ENCODE data around the gene HLF. TPM values are rescaled to one million over a fixed set of nuclear protein-coding genes. Genes with fewer than 3 reads are reported as not detected.

Gene HLF
- polyA plus RNA-seq, 1 donor = 4.8 TPM

- DNase-seq = no peak
Observed at GRCh38 chr17:55308613-55309391, 44.0 kb downstream of the HLF start.

DNA sequence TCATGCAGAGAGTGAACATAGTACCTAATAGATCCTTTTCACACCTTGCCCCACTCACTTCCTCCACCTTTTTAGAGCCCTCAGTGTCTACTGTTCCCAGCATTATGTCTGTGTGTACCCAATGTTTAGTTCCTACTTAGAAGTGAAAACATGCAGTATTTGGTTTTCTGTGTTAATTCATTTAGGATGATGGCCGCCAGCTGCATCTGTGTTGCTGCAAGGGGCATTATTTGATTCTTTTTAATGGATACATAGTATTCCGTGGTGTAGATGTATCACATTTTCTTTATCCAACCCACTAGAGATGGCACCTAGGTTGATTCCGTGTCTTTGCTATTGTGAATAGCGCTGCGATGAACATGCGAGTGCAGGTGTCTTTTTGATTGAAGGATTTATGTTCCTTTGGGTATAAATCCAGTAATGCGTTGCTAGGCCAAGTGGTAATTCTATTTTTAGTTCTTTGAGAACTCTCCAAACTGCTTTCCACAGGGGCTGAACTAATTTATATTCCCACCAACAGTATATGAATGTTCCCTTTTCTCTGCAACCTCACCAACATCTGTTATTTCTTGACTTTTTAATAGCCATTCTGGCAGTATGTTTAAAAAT lies 47.1 kb downstream of the HLF start:
- no peak for DNase-seq

DNA sequence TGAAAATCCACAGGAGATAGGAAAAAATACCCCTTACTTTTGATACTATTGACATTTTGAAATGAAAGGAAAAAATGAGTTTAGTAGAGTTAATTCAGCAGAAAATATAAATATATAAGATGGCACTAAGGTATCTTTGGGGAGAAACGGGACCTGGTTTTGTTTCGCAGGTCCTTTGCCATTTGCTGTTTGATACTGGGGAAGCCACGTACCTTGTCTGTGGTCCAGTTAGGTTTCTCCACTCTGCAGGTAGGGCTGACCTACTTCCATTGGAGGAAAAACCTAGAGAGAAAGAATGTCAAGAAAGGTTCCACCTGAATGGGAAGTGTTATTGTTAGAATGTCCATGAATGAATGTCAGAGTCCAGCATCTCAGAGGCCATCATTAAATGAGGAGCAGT lies 48.1 kb downstream of the HLF start:
- no peak for DNase-seq

DNA sequence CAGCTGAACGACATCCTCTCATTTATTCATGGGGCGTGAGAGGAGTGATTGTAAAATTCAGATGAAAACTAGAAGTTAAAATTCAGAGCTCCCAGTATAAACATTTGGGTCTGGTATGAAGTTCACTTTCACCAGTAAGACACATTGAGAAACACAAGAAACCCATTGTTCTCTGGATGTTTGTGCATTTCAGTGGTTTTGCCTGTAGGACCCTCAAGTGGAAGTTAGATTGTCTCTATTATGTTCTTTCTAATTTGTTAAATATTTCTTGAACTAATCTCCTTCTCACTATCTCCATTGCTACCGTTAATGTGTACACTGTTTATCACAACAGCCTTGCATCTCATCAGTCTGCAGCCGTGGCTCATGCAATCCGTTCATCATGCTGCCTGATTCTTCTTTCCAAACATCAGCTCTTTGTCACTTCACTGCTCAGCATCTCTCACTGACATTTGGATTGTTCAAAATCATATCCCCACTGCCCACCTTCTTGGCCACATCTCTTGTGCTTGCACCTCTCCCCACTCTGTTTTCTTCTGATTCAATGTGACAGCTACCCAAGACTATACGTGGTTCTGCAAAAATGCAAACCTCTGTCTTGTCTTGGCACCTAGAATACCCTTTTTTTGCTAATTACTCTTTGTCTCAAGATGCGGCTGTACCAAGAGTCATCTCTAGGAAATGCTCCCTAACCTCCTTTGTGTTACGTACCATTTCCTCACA lies 49.5 kb downstream of the HLF start:
- DNase-seq = no peak

GRCh38 chr17:55314784-55315491 lies 50.2 kb downstream of the HLF start:
- DNase-seq = no peak

DNA sequence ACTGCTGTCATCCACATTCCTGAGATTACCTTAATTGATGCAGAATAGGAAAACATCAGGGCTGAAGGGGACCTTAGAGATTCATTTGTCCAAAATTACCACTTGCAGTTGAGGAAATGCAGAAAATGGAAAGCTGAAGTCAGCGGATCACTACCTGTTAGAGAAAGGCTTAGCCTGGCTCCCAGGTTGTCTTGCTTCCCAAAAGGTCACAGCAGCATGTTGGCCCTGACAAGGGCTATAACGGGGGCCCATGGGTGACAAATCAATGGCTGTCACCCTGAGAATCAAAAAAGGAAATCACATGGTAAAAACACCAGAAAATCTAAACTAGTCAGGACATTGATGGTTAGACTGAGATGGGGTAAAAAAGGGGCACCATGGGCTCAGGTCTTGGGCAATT lies 51.7 kb downstream of the HLF start:
- no peak for DNase-seq

DNA sequence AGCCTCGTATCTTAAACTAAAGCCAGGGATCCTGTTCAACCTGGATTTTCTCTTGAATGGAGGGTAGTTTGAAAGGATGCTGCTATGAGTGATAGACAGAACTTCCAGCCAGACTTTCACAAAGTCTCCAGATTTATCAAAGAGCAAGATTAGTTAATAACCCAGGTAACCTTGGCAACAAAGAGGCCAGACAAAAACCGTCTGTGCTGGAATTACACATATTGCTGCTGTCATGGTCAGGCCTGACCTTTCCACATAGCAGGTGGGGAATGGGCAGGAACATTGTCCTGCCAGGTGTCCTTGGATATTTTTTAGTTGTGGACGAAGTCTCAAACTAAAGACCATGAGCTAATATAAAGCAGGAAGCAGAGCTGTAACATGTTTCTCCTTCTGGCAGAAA lies 52.5 kb downstream of the HLF start:
- no peak for DNase-seq

DNA sequence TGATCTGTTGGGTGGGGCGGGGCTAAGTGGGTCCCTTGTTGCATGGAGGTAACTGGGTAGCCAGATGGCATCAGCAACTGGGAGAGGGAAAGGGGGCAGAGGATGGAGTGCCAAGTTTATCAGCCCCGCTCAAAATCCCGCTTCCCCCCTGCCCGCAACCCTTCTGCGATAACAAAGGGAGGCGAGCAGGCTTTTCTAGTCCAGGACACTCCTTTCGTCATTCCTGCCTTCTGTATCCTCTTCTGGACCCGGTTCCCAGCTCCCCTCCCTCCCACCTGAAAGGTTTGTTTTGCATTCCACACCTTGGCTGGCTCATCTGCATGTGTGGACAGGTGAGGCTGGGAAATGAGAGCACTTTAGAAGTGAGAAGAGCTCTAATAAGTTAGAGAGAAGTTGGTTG lies 53.3 kb downstream of the HLF start:
- DNase-seq = no peak

DNA sequence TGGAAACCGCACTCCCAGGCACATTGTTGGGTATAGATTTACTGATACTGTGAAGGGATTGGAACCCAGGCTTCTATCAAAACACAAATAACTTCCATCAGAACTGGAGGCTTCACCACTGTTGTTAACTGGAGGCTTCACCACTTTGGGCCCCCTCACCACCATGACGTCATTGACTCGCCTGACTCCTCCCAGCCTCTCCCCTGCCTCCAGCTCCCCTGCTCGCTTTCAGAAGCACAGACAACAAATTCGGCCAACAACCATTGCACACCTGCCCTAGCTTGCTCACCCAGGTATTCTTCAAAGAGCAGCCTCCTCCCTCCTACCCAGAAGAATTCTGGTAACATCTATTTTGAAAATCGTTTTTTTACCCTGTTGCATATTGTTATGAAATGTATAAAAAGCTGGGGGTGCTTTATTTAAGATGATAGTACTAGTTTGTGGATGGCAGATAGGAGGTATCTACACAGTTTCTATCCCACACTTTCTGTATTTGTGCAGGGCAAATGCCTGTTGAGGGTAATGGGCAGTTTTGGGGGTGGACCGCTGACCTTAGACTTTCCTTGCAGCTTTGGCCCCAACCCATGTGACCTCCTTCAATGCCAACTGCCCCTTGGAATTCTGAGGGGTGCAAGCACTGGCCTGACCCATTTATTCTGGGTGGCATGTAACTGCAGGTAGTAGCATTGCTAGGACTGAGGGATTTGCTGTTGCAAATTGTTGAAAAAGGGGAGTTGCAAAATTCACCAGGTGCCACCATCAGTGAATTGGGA lies 54.1 kb downstream of the HLF start:
- DNase-seq = no peak

- DNase-seq = no peak
Observed at GRCh38 chr17:55319933-55320593, 55.3 kb downstream of the HLF start.

DNA sequence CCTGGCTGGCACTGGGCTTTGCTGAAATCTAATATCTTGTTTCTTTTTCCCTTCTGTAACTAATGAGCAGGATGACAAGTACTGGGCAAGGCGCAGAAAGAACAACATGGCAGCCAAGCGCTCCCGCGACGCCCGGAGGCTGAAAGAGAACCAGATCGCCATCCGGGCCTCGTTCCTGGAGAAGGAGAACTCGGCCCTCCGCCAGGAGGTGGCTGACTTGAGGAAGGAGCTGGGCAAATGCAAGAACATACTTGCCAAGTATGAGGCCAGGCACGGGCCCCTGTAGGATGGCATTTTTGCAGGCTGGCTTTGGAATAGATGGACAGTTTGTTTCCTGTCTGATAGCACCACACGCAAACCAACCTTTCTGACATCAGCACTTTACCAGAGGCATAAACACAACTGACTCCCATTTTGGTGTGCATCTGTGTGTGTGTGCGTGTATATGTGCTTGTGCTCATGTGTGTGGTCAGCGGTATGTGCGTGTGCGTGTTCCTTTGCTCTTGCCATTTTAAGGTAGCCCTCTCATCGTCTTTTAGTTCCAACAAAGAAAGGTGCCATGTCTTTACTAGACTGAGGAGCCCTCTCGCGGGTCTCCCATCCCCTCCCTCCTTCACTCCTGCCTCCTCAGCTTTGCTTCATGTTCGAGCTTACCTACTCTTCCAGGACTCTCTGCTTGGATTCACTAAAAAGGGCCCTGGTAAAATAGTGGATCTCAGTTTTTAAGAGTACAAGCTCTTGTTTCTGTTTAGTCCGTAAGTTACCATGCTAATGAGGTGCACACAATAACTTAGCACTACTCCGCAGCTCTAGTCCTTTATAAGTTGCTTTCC lies 56.0 kb downstream of the HLF start:
- no peak for DNase-seq

DNA sequence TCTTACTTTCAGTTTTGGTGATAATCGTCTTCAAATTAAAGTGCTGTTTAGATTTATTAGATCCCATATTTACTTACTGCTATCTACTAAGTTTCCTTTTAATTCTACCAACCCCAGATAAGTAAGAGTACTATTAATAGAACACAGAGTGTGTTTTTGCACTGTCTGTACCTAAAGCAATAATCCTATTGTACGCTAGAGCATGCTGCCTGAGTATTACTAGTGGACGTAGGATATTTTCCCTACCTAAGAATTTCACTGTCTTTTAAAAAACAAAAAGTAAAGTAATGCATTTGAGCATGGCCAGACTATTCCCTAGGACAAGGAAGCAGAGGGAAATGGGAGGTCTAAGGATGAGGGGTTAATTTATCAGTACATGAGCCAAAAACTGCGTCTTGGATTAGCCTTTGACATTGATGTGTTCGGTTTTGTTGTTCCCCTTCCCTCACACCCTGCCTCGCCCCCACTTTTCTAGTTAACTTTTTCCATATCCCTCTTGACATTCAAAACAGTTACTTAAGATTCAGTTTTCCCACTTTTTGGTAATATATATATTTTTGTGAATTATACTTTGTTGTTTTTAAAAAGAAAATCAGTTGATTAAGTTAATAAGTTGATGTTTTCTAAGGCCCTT lies 56.8 kb downstream of the HLF start:
- no peak for DNase-seq

DNA sequence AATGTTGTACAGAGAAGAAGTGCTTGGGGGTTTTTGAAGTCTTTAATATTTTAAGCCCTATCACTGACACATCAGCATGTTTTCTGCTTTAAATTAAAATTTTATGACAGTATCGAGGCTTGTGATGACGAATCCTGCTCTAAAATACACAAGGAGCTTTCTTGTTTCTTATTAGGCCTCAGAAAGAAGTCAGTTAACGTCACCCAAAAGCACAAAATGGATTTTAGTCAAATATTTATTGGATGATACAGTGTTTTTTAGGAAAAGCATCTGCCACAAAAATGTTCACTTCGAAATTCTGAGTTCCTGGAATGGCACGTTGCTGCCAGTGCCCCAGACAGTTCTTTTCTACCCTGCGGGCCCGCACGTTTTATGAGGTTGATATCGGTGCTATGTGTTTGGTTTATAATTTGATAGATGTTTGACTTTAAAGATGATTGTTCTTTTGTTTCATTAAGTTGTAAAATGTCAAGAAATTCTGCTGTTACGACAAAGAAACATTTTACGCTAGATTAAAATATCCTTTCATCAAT lies 57.8 kb downstream of the HLF start:
- DNase-seq = no peak

DNA sequence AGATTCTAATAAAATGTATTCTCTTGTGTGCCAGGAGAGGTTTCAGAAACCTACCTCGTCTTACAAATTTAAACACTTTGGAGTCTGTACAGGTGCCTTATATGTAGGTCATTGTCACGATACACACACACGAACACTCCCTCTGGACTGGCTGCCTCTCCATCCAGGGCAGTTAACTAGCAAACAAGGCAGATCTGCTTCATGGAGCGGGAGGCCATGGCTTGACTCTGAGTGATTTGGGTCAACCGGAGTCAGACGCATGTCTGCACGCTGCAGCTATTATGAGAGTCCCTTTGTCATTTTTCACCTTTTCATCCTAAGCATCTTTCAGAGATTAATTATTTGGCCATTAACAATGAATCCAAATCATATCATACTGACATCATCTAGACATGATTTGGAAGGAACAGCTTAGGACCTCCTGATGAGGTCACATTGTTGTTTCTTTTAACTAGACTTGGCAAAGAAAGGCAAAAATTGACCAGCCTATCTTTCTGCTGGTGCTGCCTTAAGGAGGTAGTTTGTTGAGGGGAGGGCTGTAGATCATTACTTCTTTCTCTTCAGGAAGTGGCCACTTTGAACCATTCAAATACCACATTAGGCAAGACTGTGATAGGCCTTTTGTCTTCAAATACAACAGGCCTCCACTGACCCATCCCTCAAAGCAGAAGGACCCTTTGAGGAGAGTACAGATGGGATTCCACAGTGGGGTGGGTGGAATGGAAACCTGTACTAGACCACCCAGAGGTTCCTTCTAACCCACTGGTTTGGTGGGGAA lies 58.9 kb downstream of the HLF start:
- DNase-seq = no peak

DNA sequence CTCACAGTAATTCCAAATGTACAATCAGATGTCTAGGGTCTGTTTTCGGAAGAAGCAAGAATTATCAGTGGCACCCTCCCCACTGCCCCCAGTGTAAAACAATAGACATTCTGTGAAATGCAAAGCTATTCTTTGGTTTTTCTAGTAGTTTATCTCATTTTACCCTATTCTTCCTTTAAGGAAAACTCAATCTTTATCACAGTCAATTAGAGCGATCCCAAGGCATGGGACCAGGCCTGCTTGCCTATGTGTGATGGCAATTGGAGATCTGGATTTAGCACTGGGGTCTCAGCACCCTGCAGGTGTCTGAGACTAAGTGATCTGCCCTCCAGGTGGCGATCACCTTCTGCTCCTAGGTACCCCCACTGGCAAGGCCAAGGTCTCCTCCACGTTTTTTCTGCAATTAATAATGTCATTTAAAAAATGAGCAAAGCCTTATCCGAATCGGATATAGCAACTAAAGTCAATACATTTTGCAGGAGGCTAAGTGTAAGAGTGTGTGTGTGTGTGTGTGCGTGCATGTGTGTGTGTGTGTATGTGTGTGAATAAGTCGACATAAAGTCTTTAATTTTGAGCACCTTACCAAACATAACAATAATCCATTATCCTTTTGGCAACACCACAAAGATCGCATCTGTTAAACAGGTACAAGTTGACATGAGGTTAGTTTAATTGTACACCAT lies 59.7 kb downstream of the HLF start:
- DNase-seq = no peak

DNA sequence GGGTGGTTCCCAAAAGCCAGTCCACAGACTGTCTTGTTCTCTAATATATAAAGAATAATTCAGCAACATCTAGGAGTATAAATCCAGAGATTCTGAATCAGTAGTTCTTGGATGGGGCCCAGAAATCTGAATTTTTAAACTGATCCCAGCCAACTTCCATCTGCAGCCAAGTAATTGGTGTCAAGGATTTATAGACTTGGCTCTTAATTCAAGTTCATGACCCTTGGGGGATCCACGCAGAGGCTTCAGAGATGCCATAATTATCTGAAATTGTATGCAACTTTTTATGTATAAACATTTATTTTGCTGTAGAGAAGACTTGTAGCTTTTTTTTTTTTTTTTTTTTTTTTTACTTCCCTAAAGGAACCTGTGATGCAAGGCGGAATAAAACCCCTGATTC lies 60.6 kb downstream of the HLF start:
- DNase-seq = peak; percentile 46

- no peak for DNase-seq
Observed at GRCh38 chr17:55326030-55326429, 61.3 kb downstream of the HLF start.

Measured in left kidney (tissue), 2 donors.